ACHN (cell line): Measurements from ENCODE around the gene ORC3.
A peak's percentile ranks its signal among the peaks of the same experiment; 100 is the strongest.
"Not testable (repeated sequence)": the region's sequence is repeated elsewhere in the genome, so short reads cannot be mapped to it uniquely, and the experiment has no call there.

Source experiments
- DNase-seq: peaks from one replicate; pipeline ENCODE4 v3.0.0-alpha.2; 2015
- in situ Hi-C: cut with HindIII; loops from 2 replicates; pipeline ENCODE4 v1.10.0; 2017; ENCODE audit warnings: low sequenced_read_pairs, low pct_ligation_motif_present, low pct_unique_long_range_greater_than_20kb

Gene ORC3

GRCh38 chr6:87675004-87675681, 85.2 kb downstream of the ORC3 start:
- no peak for DNase-seq
- in situ Hi-C loops = no loop called here

GRCh38 chr6:87682310-87682709, 92.4 kb downstream of the ORC3 start:
- in situ Hi-C loops = no loop called here
- DNase-seq = no peak

- in situ Hi-C loops = no loop called here
- no peak for DNase-seq
Observed at GRCh38 chr6:87683890-87684289, 94.0 kb downstream of the ORC3 start.

GRCh38 chr6:87684895-87685654, 95.1 kb downstream of the ORC3 start:
- in situ Hi-C loops = no loop called here
- DNase-seq = no peak

GRCh38 chr6:87686636-87687205, 96.8 kb downstream of the ORC3 start:
- DNase-seq, in situ Hi-C loops: not testable (repeated sequence)

- DNase-seq = no peak
- in situ Hi-C loops = no loop called here
Observed at GRCh38 chr6:87687296-87687695, 97.4 kb downstream of the ORC3 start.

- in situ Hi-C loops = not testable (repeated sequence)
Observed at GRCh38 chr6:87687893-87688292, 98.0 kb downstream of the ORC3 start.

GRCh38 chr6:87690441-87690840, 100.5 kb downstream of the ORC3 start:
- in situ Hi-C loops = no loop called here
- no peak for DNase-seq

More at GRCh38 chr6:87687893-87688292, 98.0 kb downstream of the ORC3 start:
- DNase-seq = not testable (repeated sequence)

- no peak for DNase-seq
- in situ Hi-C loops = no loop called here
Observed at GRCh38 chr6:87692086-87692485, 102.2 kb downstream of the ORC3 start.

- in situ Hi-C loops, DNase-seq: not testable (repeated sequence)
Observed at GRCh38 chr6:87696817-87697216, 106.9 kb downstream of the ORC3 start.

GRCh38 chr6:87697581-87698546, 107.9 kb downstream of the ORC3 start:
- in situ Hi-C loops = no loop called here
- DNase-seq = no peak

- no peak for DNase-seq
- in situ Hi-C loops = no loop called here
Observed at GRCh38 chr6:87698547-87699006, 108.6 kb downstream of the ORC3 start.

- DNase-seq = no peak
- in situ Hi-C loops = no loop called here
Observed at GRCh38 chr6:87699576-87699975, 109.6 kb downstream of the ORC3 start.

- peak; percentile 55 for DNase-seq
- in situ Hi-C loops = no loop called here
Observed at GRCh38 chr6:87700397-87701343, 110.7 kb downstream of the ORC3 start.

- no peak for DNase-seq
Observed at GRCh38 chr6:87701344-87701675, 111.4 kb downstream of the ORC3 start.

GRCh38 chr6:87701676-87702588, 112.0 kb downstream of the ORC3 start, which contains the start of gene AKIRIN2:
Gene AKIRIN2 (minus strand): TSS chr6:87702233. CDS start chr6:87701684, 549 bp downstream.
- DNase-seq = peak; percentile 98
- in situ Hi-C loops = no loop called here

More at GRCh38 chr6:87701344-87701675, 111.4 kb downstream of the ORC3 start:
- in situ Hi-C loops = no loop called here

GRCh38 chr6:87702589-87702945, 112.6 kb downstream of the ORC3 start:
- DNase-seq = peak; percentile 60

More at GRCh38 chr6:87702589-87702945, 112.6 kb downstream of the ORC3 start:
- in situ Hi-C loops = no loop called here
